ENCODE data around the gene C10orf90. TPM values are rescaled to one million over a fixed set of nuclear protein-coding genes. Genes with fewer than 3 reads are reported as not detected.

Gene C10orf90
- total and polyA plus RNA-seq, 2 donors (not counting 3 experiments of a cell fraction or from before 2014, with no cell fraction given), result not detected

GRCh38 chr10:126405239-126405775, 265.2 kb downstream of the C10orf90 start:
- intact Hi-C loops (cut with micrococcal nuclease), result no loop called here
- Histone ChIP-seq H4K20me1 (replicated peaks; ENCODE audit: control insufficient read depth, extremely low read depth, insufficient read depth, low read length) (no peaks in the 10 kb centered on the region), H3K27me3 (ENCODE audit: control insufficient read depth in 2 of 2, insufficient read depth in 2 of 2, low read length in 2 of 2) (no peaks in the 10 kb centered on the region), H3K36me3 (ENCODE audit: control insufficient read depth in 2 of 2, extremely low read depth in 1 of 2, insufficient read depth in 2 of 2, low read length in 2 of 2) (no peaks in the 10 kb centered on the region), H3K9me1 (replicated peaks; ENCODE audit: control insufficient read depth, extremely low read depth, insufficient read depth, low read length) (no peaks in the 10 kb centered on the region), H3K4me1 (ENCODE audit: control insufficient read depth, extremely low read depth, insufficient read depth, low read length) (no peaks in the 10 kb centered on the region), H3K9ac (replicated peaks; ENCODE audit: extremely low read depth, insufficient read depth, low read length) (no peak overlapping the region), H3K9me3 (replicated peaks; ENCODE audit: control insufficient read depth, insufficient read depth, low read length) (no peaks in the 10 kb centered on the region), H3K27ac (ENCODE audit: insufficient read depth, low read depth, low read length) (no peak overlapping the region), H3K4me2 (ENCODE audit: insufficient read depth, low read length) (no peak overlapping the region), H3K79me2 (ENCODE audit: control insufficient read depth, insufficient read depth, low read length) (no peaks in the 10 kb centered on the region), H2AFZ (ENCODE audit: low read depth, low read length) (no peak overlapping the region), H3K4me3 (replicated peaks in 1 of 3; ENCODE audit: insufficient read depth in 1 of 3, low read depth in 1 of 3, low read length in 3 of 3) (no peak overlapping the region)
- dilution Hi-C loops (cut with MboI; ENCODE audit: extremely low pct_ligation_motif_present, low sequenced_read_pairs), result no loop called here
- FAIRE-seq, result no peak
- TF ChIP-seq GATA2 (IDR thresholded peaks at IDR 0.05; ENCODE audit: insufficient read depth, insufficient read length, low read depth, low read length) (no peak), MAX (IDR thresholded peaks at IDR 0.05; ENCODE audit: insufficient read depth, insufficient read length) (no peak)
- CTCF ChIA-PET, result no interaction called here
- POLR2A ChIA-PET, result no interaction called here
- BruUV-seq (replicated peaks), result no TSS peak
- no peak for DNase-seq (ENCODE audit: low read depth, low spot score)

- no peaks in the 10 kb centered on the region for H3K9me3 ChIP-seq (replicated peaks; ENCODE audit: control insufficient read depth, insufficient read depth, low read length)
- H3K79me2 ChIP-seq (ENCODE audit: control insufficient read depth, insufficient read depth, low read length), result no peaks in the 10 kb centered on the region
- H3K9ac ChIP-seq (replicated peaks; ENCODE audit: extremely low read depth, insufficient read depth, low read length), result no peak overlapping the region
- no peak overlapping the region for H3K4me2 ChIP-seq (ENCODE audit: insufficient read depth, low read length)
- DNase-seq (ENCODE audit: low read depth, low spot score) (no peak), FAIRE-seq (no peak)
- H3K9me1 ChIP-seq (replicated peaks; ENCODE audit: control insufficient read depth, extremely low read depth, insufficient read depth, low read length), result no peaks in the 10 kb centered on the region
- dilution Hi-C loops (cut with MboI; ENCODE audit: extremely low pct_ligation_motif_present, low sequenced_read_pairs), result no loop called here
- no peak overlapping the region for H2AFZ ChIP-seq (ENCODE audit: low read depth, low read length)
- no peaks in the 10 kb centered on the region for H3K27me3 ChIP-seq (ENCODE audit: control insufficient read depth in 2 of 2, insufficient read depth in 2 of 2, low read length in 2 of 2)
- no peak for TF ChIP-seq FOS (IDR thresholded peaks at IDR 0.05; ENCODE audit: borderline replicate concordance, insufficient read depth, low read length)
- no peak for TF ChIP-seq GATA2 (IDR thresholded peaks at IDR 0.05; ENCODE audit: insufficient read depth, insufficient read length, low read depth, low read length)
- no peak for TF ChIP-seq POLR2AphosphoS5 (IDR thresholded peaks at IDR 0.05; ENCODE audit: insufficient read depth, low read depth, low read length)
- TF ChIP-seq MYC (IDR thresholded peaks at IDR 0.05; ENCODE audit: low read depth, low read length), result no peak
- no peak for TF ChIP-seq JUN (IDR thresholded peaks at IDR 0.05; ENCODE audit: borderline replicate concordance, insufficient read depth, insufficient read length, low read depth)
- no peak for TF ChIP-seq MAX (IDR thresholded peaks at IDR 0.05; ENCODE audit: insufficient read depth, insufficient read length)
- no peak for TF ChIP-seq CTCF (IDR thresholded peaks at IDR 0.05; ENCODE audit: extremely low read depth in 1 of 2, insufficient read depth in 1 of 2, low read depth in 1 of 2, low read length in 2 of 2)
- no peak for TF ChIP-seq POLR2A (IDR thresholded peaks at IDR 0.05; ENCODE audit: low read depth, low read length)
- TF ChIP-seq EZH2 (IDR thresholded peaks at IDR 0.05; ENCODE audit: borderline replicate concordance, low read depth, low read length, severe bottlenecking), result no peak
- no peak overlapping the region for H3K4me3 ChIP-seq (replicated peaks in 1 of 3; ENCODE audit: insufficient read depth in 1 of 3, low read depth in 1 of 3, low read length in 3 of 3)
- intact Hi-C loops (cut with micrococcal nuclease), result no loop called here
- no peaks in the 10 kb centered on the region for H3K4me1 ChIP-seq (ENCODE audit: control insufficient read depth, extremely low read depth, insufficient read depth, low read length)
- ChIA-PET CTCF (no interaction called here), POLR2A (no interaction called here)
- H3K36me3 ChIP-seq (ENCODE audit: control insufficient read depth in 2 of 2, extremely low read depth in 1 of 2, insufficient read depth in 2 of 2, low read length in 2 of 2), result no peaks in the 10 kb centered on the region
- H3K27ac ChIP-seq (ENCODE audit: insufficient read depth, low read depth, low read length), result no peak overlapping the region
- H4K20me1 ChIP-seq (replicated peaks; ENCODE audit: control insufficient read depth, extremely low read depth, insufficient read depth, low read length), result no peaks in the 10 kb centered on the region
- BruUV-seq (replicated peaks), result no TSS peak
Measured at GRCh38 chr10:126402721-126403695, 267.5 kb downstream of the C10orf90 start.
